Keratinocyte (primary cell): ENCODE results near the gene HDLBP. TPM values are rescaled to one million over a fixed set of nuclear protein-coding genes. Genes with fewer than 3 reads are reported as not detected.

Source experiments
- DNase-seq: peaks from one replicate; pipeline ENCODE4 v3.0.0-alpha.2; 2011; ENCODE audit warnings: low read depth, missing footprints, low spot score
- FAIRE-seq: peaks from 2 replicates; lab custom pipeline; 2011; peaks lifted over from hg19 to GRCh38; lab: Jason Lieb, UNC
- H2AFZ ChIP-seq: 2 replicates; pipeline ENCODE4 v1.6.0; 2012; ENCODE audit warnings: low read length, control low read depth, inconsistent platforms; ENCODE audit not compliant: control insufficient read depth
- H3K27ac ChIP-seq: 2 replicates; pipeline ENCODE4 v1.5.1; 2011; ENCODE audit warnings: low read length; ENCODE audit not compliant: control insufficient read depth, insufficient read depth
- H3K27me3 ChIP-seq: 3 replicates; pipeline ENCODE4 v1.6.0; 2011; ENCODE audit warnings: low read length; ENCODE audit not compliant: control insufficient read depth, insufficient read depth; ENCODE audit errors: extremely low read depth
- H3K36me3 ChIP-seq, 2 experiments: 2 replicates in 1 of 2; 3 replicates in 1 of 2; pipeline ENCODE4 v1.5.1; 2011; ENCODE audit warnings: low read length in 2 of 2, mild to moderate bottlenecking in 1 of 2; ENCODE audit not compliant: control insufficient read depth in 2 of 2, insufficient read depth in 2 of 2; ENCODE audit errors: extremely low read depth in 1 of 2
- H3K4me1 ChIP-seq: 3 replicates; pipeline ENCODE4 v1.5.1; 2011; ENCODE audit warnings: low read length; ENCODE audit not compliant: control insufficient read depth, insufficient read depth; ENCODE audit errors: extremely low read depth
- H3K4me2 ChIP-seq: 3 replicates; pipeline ENCODE4 v1.6.0; 2011; ENCODE audit warnings: low read depth, low read length; ENCODE audit not compliant: control insufficient read depth, insufficient read depth; ENCODE audit errors: extremely low read depth
- H3K4me3 ChIP-seq, 3 experiments: fragments of 200-600 bp in 1 of 3; sonication (generic) in 1 of 3; 2 replicates in 2 of 3; 3 replicates in 1 of 3; pipeline ENCODE4 v1.5.1; 2011 to 2016; ENCODE audit warnings: low read length in 3 of 3, mild to moderate bottlenecking in 3 of 3, control low read depth in 2 of 3, inconsistent platforms in 1 of 3, low read depth in 1 of 3, mixed read lengths in 1 of 3, mixed run types in 1 of 3, moderate library complexity in 1 of 3; ENCODE audit not compliant: control insufficient read depth in 2 of 3, insufficient read depth in 2 of 3; ENCODE audit errors: extremely low read depth in 1 of 3
- H3K79me2 ChIP-seq: 2 replicates; pipeline ENCODE4 v1.6.0; 2012; ENCODE audit warnings: low read length; ENCODE audit not compliant: control insufficient read depth, insufficient read depth
- H3K9ac ChIP-seq: 3 replicates; pipeline ENCODE4 v1.6.0; 2011; ENCODE audit warnings: low read length; ENCODE audit not compliant: control insufficient read depth, insufficient read depth; ENCODE audit errors: extremely low read depth
- H3K9me1 ChIP-seq: 3 replicates; pipeline ENCODE4 v1.6.0; 2011; ENCODE audit warnings: low read length; ENCODE audit not compliant: control insufficient read depth, insufficient read depth; ENCODE audit errors: extremely low read depth
- H3K9me3 ChIP-seq: 2 replicates; pipeline ENCODE4 v1.5.1; 2012; ENCODE audit warnings: low read depth, low read length; ENCODE audit not compliant: control insufficient read depth
- H4K20me1 ChIP-seq: 3 replicates; pipeline ENCODE4 v1.6.0; 2011; ENCODE audit warnings: low read length; ENCODE audit not compliant: control insufficient read depth, insufficient read depth; ENCODE audit errors: extremely low read depth
- CTCF ChIP-seq, 3 experiments: IDR thresholded peaks in 1 of 3; conservative IDR thresholded peaks in 1 of 3; optimal IDR thresholded peaks in 1 of 3; 2 replicates in 2 of 3; 3 replicates in 1 of 3; pipeline versions ENCODE3 to v1.5.1; 2011; ENCODE audit warnings: low read length in 3 of 3, mild to moderate bottlenecking in 3 of 3, moderate library complexity in 2 of 3, control low read depth in 1 of 3, inconsistent platforms in 1 of 3; ENCODE audit not compliant: insufficient read depth in 2 of 3; ENCODE audit errors: extremely low read depth in 1 of 3
- EZH2 ChIP-seq: IDR thresholded peaks from one replicate; pipeline ENCODE4 v1.6.1; 2012; ENCODE audit warnings: inconsistent platforms, mild to moderate bottlenecking, low read length, moderate library complexity
- dilution Hi-C: fragments of 300-500 bp; cut with MboI; formaldehyde crosslinking; loops from one replicate; pipeline ENCODE4 v1.7.0; 2020; ENCODE audit warnings: low sequenced_read_pairs; ENCODE audit not compliant: extremely low pct_ligation_motif_present
- polyA plus RNA-seq, 5 experiments: library from polyadenylated mRNA; depleted of rRNA in 3 of 5; stranded (reverse) in 3 of 5; stranded (forward) in 1 of 5; unstranded in 1 of 5; fragments of >200 nt; gene quantifications; 1 replicate in 1 of 5; 2 replicates in 3 of 5; 3 replicates in 1 of 5; pipeline versions ENCODE4 v1.2.1 to v1.2.3, GENCODE V29; 2011 to 2012; ENCODE audit warnings: missing spikeins in 2 of 5, low read depth in 1 of 5, low replicate concordance in 1 of 5

The HDLBP gene
- polyA plus RNA-seq, 1 donor (not counting 4 experiments of a cell fraction or from before 2014, with no cell fraction given) = 289 TPM

- DNase-seq (no peak), FAIRE-seq (no peak)
- Histone ChIP-seq H3K9me3 (no peaks in the 10 kb centered on the region), H3K9me1 (no peaks in the 10 kb centered on the region), H3K4me2 (no peak overlapping the region), H2AFZ (no peak overlapping the region), H3K4me3 (no peak overlapping the region), H3K9ac (no peak overlapping the region), H3K4me1 (no peaks in the 10 kb centered on the region), H3K79me2 (no peaks in the 10 kb centered on the region), H3K36me3 (peaks cover 6 to 9% of the 10 kb centered on the region in 2 experiments), H3K27me3 (peaks cover 6% of the 10 kb centered on the region), H3K27ac (no peak overlapping the region), H4K20me1 (no peaks in the 10 kb centered on the region)
- dilution Hi-C loops = no loop called here
- TF ChIP-seq CTCF (optimal IDR thresholded peaks at IDR 0.05 in 1 of 3, IDR thresholded peaks at IDR 0.05 in 1 of 3, conservative IDR thresholded peaks at IDR 0.05 in 1 of 3; ENCODE audit: extremely low read depth in 1 of 3, insufficient read depth in 2 of 3, low read length in 3 of 3) = no peak
- no peak for TF ChIP-seq EZH2
Measured at GRCh38 chr2:241182531-241183133, 132.8 kb downstream of the HDLBP start.

GRCh38 chr2:241182126-241182525, 133.3 kb downstream of the HDLBP start:
- no peaks in the 10 kb centered on the region for H3K4me1 ChIP-seq
- DNase-seq (no peak), FAIRE-seq (no peak)
- peaks cover 6 to 9% of the 10 kb centered on the region in 2 experiments for H3K36me3 ChIP-seq
- no peaks in the 10 kb centered on the region for H4K20me1 ChIP-seq
- H3K27me3 ChIP-seq = peaks cover 5% of the 10 kb centered on the region
- TF ChIP-seq EZH2 = no peak
- TF ChIP-seq CTCF (optimal IDR thresholded peaks at IDR 0.05 in 1 of 3, IDR thresholded peaks at IDR 0.05 in 1 of 3, conservative IDR thresholded peaks at IDR 0.05 in 1 of 3; ENCODE audit: extremely low read depth in 1 of 3, insufficient read depth in 2 of 3, low read length in 3 of 3) = no peak
- H3K9me3 ChIP-seq = no peaks in the 10 kb centered on the region
- no peaks in the 10 kb centered on the region for H3K9me1 ChIP-seq
- no peaks in the 10 kb centered on the region for H3K79me2 ChIP-seq
- H3K4me2 ChIP-seq = no peak overlapping the region
- H3K27ac ChIP-seq = no peak overlapping the region
- no peak overlapping the region for H3K9ac ChIP-seq
- dilution Hi-C loops = no loop called here
- no peak overlapping the region for H3K4me3 ChIP-seq
- H2AFZ ChIP-seq = no peak overlapping the region
